H4 (cell line): ENCODE data around the gene PEG3. TPM values are rescaled to one million over a fixed set of nuclear protein-coding genes. Genes with fewer than 3 reads are reported as not detected.

Experiments
- DNase-seq: peaks from one replicate; pipeline ENCODE4 v3.0.0-alpha.2; 2015; ENCODE audit warnings: low spot score
- total RNA-seq: library from RNA; depleted of rRNA; stranded (reverse); fragments of >200 nt; shearing (Covaris generic); gene quantifications from 2 replicates; pipeline ENCODE4 v1.2.3, GENCODE V29; 2014; rRNA removed

Gene PEG3
- total RNA-seq, 1 experiment from 2014 or later = 2.8 TPM

GRCh38 chr19:56808717-56809392 is 31.7 kb downstream of the PEG3 start:
- no peak for DNase-seq

GRCh38 chr19:56806639-56807038 is 33.9 kb downstream of the PEG3 start:
- no peak for DNase-seq

Other genes starting within 250 kb of the PEG3 start
- gene ZNF71, start 245.4 kb downstream of the PEG3 start, total RNA-seq = 11.5 and 13.2 TPM in 2 replicates
- not detected in 2 replicates for gene SMIM17, start 197.6 kb downstream of the PEG3 start, total RNA-seq
- gene ZNF835, start 169.0 kb downstream of the PEG3 start, total RNA-seq = 0.04 TPM in 1 of 2 replicates, not detected in the other
- gene ZIM2, start within 50 bp of the PEG3 start, total RNA-seq = 0.14 and 0.31 TPM in 2 replicates